ENCODE measurements around the gene CAB39. TPM values are rescaled to one million over a fixed set of nuclear protein-coding genes. Genes with fewer than 3 reads are reported as not detected.

Gene CAB39
- total and polyA plus RNA-seq, 2 donors = 49.2 to 53.2 TPM

DNA sequence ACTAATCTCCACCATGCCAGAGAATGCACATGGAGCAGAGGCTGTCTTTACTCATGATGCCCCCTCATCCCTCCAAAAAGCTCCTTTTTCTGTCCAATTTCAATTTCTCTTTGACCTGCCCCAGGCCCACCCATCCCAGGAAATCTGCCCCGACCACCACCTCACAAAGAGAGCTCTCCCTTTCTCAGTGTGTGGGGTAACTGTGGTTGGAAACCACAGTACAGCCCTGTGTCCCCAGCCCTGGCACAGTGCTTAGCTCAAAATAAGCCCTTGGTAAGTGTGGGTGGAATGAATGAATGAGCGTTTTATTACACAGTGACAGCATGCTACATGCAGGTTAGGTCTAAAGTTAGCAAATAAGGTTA is 43.7 kb upstream of the CAB39 start:
- no peaks in the 10 kb centered on the region for H3K27me3 ChIP-seq (ENCODE audit: control insufficient read depth in 2 of 2, insufficient read depth in 1 of 2, low read length in 1 of 2)
- no peak overlapping the region for H3K4me3 ChIP-seq (ENCODE audit: low read length in 2 of 2)
- H3K36me3 ChIP-seq (ENCODE audit: control insufficient read depth in 2 of 2, insufficient read depth in 2 of 2, low read length in 1 of 2) = no peaks in the 10 kb centered on the region
- no peak overlapping the region for H3K27ac ChIP-seq (ENCODE audit: low read depth in 1 of 2, low read length in 1 of 2)
- WGBS = 46% methylated on average over 2 of the region's 2 CpGs
- no peak for DNase-seq (ENCODE audit: low read depth in 6 of 9, low spot score in 9 of 9)
- no peaks in the 10 kb centered on the region for H3K9me3 ChIP-seq (ENCODE audit: control insufficient read depth in 2 of 2, insufficient read depth in 1 of 2, low read length in 1 of 2)
- peaks cover 23 to 65% of the 10 kb centered on the region in 2 donors for H3K4me1 ChIP-seq (ENCODE audit: control insufficient read depth in 2 of 2, insufficient read depth in 2 of 2, low read length in 2 of 2)

DNA sequence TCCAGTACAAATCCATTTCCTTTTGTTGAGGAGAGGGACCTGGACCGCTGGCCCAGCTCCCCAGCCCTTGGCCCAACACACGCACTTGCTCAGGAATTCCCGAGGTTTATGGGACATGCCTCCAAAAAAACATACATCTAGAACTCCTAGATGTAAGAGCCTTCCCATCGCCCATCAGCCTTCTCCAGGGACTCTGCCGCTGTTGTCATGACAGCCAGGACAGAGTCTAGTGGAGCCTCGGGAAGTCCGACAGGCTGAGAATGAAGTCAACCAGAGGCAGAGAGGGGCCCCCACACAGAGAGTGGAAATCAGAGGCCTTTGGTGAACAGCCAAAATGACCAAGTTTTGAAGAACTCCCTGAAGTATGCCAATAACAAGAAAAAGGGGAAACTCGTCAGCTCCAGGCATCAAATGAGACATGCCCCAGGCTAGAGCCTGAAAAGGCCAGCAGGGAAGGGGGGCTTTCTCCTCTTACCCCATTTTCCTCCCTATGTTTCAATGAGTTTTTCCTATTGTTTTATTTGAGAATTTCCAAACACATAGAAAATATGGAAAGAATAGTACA is 43.2 kb upstream of the CAB39 start:
- H3K27ac ChIP-seq (ENCODE audit: low read depth in 1 of 2, low read length in 1 of 2) = no peak overlapping the region

DNA sequence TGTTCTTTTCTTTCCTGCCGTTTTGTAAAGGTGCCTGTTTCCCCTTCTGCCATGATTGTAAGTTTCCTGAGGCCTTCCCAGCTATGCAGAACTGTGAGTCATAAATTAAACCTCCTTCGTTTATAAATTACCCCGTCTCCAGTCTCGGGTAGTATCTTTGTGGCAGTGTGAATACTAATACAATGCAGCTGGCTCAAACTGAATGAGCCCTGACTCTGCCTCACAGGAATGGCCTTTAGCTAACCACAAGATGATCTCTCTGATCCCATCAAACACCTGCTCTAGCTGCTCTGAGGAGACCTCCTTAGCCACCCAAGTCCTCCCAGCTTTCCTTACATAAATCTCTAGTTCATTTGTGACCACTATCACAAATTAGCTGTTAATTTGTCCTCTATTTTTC is 41.5 kb upstream of the CAB39 start:
- Histone ChIP-seq H3K9me3 (ENCODE audit: control insufficient read depth in 2 of 2, insufficient read depth in 1 of 2, low read length in 1 of 2) (no peaks in the 10 kb centered on the region), H3K36me3 (ENCODE audit: control insufficient read depth in 2 of 2, insufficient read depth in 2 of 2, low read length in 1 of 2) (no peaks in the 10 kb centered on the region), H3K27me3 (ENCODE audit: control insufficient read depth in 2 of 2, insufficient read depth in 1 of 2, low read length in 1 of 2) (no peaks in the 10 kb centered on the region), H3K27ac (ENCODE audit: low read depth in 1 of 2, low read length in 1 of 2) (no peak overlapping the region), H3K4me3 (ENCODE audit: low read length in 2 of 2) (no peak overlapping the region), H3K4me1 (ENCODE audit: control insufficient read depth in 2 of 2, insufficient read depth in 2 of 2, low read length in 2 of 2) (peaks cover 20 to 49% of the 10 kb centered on the region in 2 donors)
- WGBS = 22% methylated on average over 4 of the region's 4 CpGs
- no peak for DNase-seq (ENCODE audit: low read depth in 6 of 9, low spot score in 9 of 9)

More for the DNA sequence above, 43.2 kb upstream of the CAB39 start:
- DNase-seq (ENCODE audit: low read depth in 6 of 9, low spot score in 9 of 9) = no peak
- H3K9me3 ChIP-seq (ENCODE audit: control insufficient read depth in 2 of 2, insufficient read depth in 1 of 2, low read length in 1 of 2) = no peaks in the 10 kb centered on the region
- H3K27me3 ChIP-seq (ENCODE audit: control insufficient read depth in 2 of 2, insufficient read depth in 1 of 2, low read length in 1 of 2) = no peaks in the 10 kb centered on the region
- H3K4me3 ChIP-seq (ENCODE audit: low read length in 2 of 2) = no peak overlapping the region
- peaks cover 23 to 60% of the 10 kb centered on the region in 2 donors for H3K4me1 ChIP-seq (ENCODE audit: control insufficient read depth in 2 of 2, insufficient read depth in 2 of 2, low read length in 2 of 2)
- WGBS = 96% methylated on average over 8 of the region's 8 CpGs
- H3K36me3 ChIP-seq (ENCODE audit: control insufficient read depth in 2 of 2, insufficient read depth in 2 of 2, low read length in 1 of 2) = no peaks in the 10 kb centered on the region

DNA sequence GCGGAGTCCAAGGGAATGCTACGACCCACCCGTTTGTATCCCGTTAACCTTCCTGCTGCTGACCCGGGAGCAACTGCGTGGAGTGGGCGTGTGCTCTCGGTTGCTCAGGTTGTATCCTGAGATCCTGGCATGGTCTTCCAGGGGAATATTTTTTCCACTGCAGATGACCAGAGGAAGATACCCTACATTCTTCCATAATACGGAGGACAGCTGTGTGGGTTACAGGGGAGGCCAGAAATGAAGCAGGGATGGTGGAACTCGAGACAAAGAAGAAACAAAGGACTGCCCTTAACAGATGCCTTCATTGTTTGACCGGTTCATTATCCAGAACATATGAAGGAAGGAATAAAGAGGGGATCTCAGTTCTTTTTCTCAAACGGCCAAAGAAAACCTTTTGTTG is 39.8 kb upstream of the CAB39 start:
- Histone ChIP-seq H3K27ac (ENCODE audit: low read depth in 1 of 2, low read length in 1 of 2) (no peak overlapping the region), H3K4me3 (ENCODE audit: low read length in 2 of 2) (no peak overlapping the region), H3K9me3 (ENCODE audit: control insufficient read depth in 2 of 2, insufficient read depth in 1 of 2, low read length in 1 of 2) (peaks cover 0 to 3% of the 10 kb centered on the region in 2 donors), H3K4me1 (ENCODE audit: control insufficient read depth in 2 of 2, insufficient read depth in 2 of 2, low read length in 2 of 2) (peaks cover 11 to 31% of the 10 kb centered on the region in 2 donors), H3K36me3 (ENCODE audit: control insufficient read depth in 2 of 2, insufficient read depth in 2 of 2, low read length in 1 of 2) (no peaks in the 10 kb centered on the region), H3K27me3 (ENCODE audit: control insufficient read depth in 2 of 2, insufficient read depth in 1 of 2, low read length in 1 of 2) (no peaks in the 10 kb centered on the region)
- WGBS = 97% methylated on average over 12 of the region's 12 CpGs
- no peak for DNase-seq (ENCODE audit: low read depth in 6 of 9, low spot score in 9 of 9)

DNA sequence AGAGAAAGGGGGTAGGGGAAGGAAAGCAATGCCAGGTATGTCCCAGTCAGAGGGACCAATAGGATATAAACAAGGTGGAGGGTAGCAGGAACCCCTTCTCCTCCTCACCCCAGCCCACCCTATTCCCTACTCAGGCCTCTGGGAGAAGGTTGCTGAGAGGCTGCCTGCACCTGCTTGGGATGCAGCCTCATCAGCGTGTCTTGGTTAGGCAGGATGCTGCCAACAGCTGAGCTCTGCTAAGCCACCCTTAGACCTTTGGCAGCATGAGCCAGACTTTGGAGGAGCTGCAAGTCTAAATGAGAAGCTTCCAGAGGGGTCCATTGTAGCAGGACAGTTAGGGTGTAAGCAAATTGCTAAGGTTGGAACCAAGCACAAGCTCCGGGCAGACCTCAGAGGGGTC is 38.2 kb upstream of the CAB39 start:
- no peaks in the 10 kb centered on the region for H3K27me3 ChIP-seq (ENCODE audit: control insufficient read depth in 2 of 2, insufficient read depth in 1 of 2, low read length in 1 of 2)
- 92% methylated on average over 2 of the region's 2 CpGs for WGBS
- no peaks in the 10 kb centered on the region for H3K36me3 ChIP-seq (ENCODE audit: control insufficient read depth in 2 of 2, insufficient read depth in 2 of 2, low read length in 1 of 2)
- H3K9me3 ChIP-seq (ENCODE audit: control insufficient read depth in 2 of 2, insufficient read depth in 1 of 2, low read length in 1 of 2) = peaks cover 0 to 6% of the 10 kb centered on the region in 2 donors
- no peak overlapping the region for H3K4me3 ChIP-seq (ENCODE audit: low read length in 2 of 2)
- no peak for DNase-seq (ENCODE audit: low read depth in 6 of 9, low spot score in 9 of 9)
- peaks cover 7 to 16% of the 10 kb centered on the region in 2 donors for H3K4me1 ChIP-seq (ENCODE audit: control insufficient read depth in 2 of 2, insufficient read depth in 2 of 2, low read length in 2 of 2)
- no peak overlapping the region for H3K27ac ChIP-seq (ENCODE audit: low read depth in 1 of 2, low read length in 1 of 2)

DNA sequence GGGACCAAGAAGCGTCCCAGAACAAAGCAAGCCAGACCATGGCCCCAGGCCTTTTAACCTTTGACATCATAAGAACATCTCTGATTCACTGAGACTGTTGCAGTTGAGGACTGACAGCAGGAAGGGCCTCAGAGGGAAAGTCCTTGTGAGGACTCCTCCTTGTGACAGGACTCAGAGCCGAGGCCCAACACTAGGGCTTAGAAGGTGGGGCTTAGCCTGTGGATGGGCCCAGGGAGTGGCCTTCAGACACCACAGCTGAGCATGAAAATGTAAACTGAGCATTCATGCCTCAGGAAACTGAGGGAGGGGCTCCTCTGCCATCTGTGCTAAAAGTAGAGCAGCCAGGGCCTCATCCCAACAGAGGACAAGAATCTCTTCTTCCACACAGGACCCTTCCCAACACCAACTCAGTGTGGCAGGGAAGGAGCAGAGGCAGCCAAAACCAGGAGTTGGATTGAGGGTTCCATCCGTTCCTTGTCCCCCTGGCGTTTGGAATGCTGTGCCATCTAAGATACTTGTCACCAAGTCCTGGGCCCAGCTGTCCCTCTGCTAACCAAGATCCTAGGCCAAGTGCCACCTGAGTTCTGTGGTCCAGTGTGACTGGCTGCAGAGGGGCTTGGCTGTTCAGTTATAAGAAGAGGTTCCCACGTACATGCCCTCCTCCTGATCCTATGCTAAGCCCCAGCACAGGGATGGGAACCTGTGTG is 37.5 kb upstream of the CAB39 start:
- Histone ChIP-seq H3K27me3 (ENCODE audit: control insufficient read depth in 2 of 2, insufficient read depth in 1 of 2, low read length in 1 of 2) (no peaks in the 10 kb centered on the region), H3K4me1 (ENCODE audit: control insufficient read depth in 2 of 2, insufficient read depth in 2 of 2, low read length in 2 of 2) (peaks cover 7 to 13% of the 10 kb centered on the region in 2 donors), H3K36me3 (ENCODE audit: control insufficient read depth in 2 of 2, insufficient read depth in 2 of 2, low read length in 1 of 2) (no peaks in the 10 kb centered on the region), H3K9me3 (ENCODE audit: control insufficient read depth in 2 of 2, insufficient read depth in 1 of 2, low read length in 1 of 2) (peaks cover 0 to 6% of the 10 kb centered on the region in 2 donors), H3K4me3 (ENCODE audit: low read length in 2 of 2) (no peak overlapping the region), H3K27ac (ENCODE audit: low read depth in 1 of 2, low read length in 1 of 2) (no peak overlapping the region)
- no peak for DNase-seq (ENCODE audit: low read depth in 6 of 9, low spot score in 9 of 9)
- WGBS = 96% methylated on average over 5 of the region's 5 CpGs

DNA sequence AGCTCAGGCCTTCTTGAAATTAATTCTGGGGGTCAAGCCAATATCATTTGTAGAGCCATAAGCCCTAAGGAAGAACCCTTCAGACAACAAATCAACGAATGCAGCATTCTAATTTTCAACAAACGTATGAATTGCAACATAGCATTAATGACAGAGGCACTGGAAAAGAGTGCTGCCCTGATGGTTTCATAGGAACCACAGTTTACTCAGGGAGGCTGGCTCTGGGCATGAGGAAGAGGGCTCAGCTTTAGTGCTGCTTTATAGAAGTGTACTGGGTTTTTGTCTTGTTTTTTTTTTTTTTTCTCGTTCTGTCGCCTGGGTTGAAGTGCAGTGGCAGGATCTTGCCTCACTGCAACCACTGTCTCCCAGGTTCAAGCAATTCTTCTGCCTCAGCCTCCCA is 36.1 kb upstream of the CAB39 start:
- H3K4me3 ChIP-seq (ENCODE audit: low read length in 2 of 2) = no peak overlapping the region
- H3K9me3 ChIP-seq (ENCODE audit: control insufficient read depth in 2 of 2, insufficient read depth in 1 of 2, low read length in 1 of 2) = peaks cover 0 to 6% of the 10 kb centered on the region in 2 donors
- DNase-seq (ENCODE audit: low read depth in 6 of 9, low spot score in 9 of 9) = no peak
- peaks cover under 1 to 4% of the 10 kb centered on the region in 2 donors for H3K4me1 ChIP-seq (ENCODE audit: control insufficient read depth in 2 of 2, insufficient read depth in 2 of 2, low read length in 2 of 2)
- 95% methylated on average over 4 of the region's 4 CpGs for WGBS
- no peaks in the 10 kb centered on the region for H3K36me3 ChIP-seq (ENCODE audit: control insufficient read depth in 2 of 2, insufficient read depth in 2 of 2, low read length in 1 of 2)
- H3K27ac ChIP-seq (ENCODE audit: low read depth in 1 of 2, low read length in 1 of 2) = no peak overlapping the region
- no peaks in the 10 kb centered on the region for H3K27me3 ChIP-seq (ENCODE audit: control insufficient read depth in 2 of 2, insufficient read depth in 1 of 2, low read length in 1 of 2)

DNA sequence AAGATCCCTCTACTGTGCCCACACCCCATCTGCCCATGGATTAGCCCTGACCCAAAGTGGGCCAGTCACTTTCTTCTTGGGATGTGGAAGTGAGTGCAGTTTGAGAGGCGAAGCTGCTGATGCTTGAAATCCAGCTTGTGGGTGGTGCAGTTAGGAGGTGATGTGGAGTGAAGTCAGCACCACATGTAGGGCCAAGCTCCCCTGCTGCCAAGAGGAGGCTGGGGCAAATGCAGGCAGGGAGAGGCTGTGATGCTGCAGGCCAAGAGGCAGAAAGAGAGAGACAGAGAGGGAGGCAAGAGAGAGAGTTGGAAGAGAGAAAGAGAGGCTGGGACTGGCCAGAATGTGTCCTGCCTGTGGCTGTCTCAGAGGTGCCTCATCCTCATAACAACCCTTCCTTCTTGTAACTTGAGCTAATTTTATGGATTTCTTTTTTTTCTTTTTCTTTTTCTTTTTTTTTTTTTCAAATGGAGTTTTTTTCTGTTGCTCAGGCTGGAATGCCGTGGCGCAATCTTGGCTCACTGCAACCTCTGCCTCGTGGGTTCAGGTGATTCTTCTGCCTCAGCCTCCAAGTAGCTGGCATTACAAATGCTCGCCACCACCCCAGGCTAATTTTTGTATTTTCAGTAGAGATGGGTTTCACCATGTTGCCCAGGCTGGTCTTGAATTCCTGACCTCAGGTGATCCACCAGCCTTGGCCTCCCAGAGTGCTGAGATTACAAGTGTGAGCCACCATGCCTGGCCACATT is 35.3 kb upstream of the CAB39 start:
- H3K9me3 ChIP-seq (ENCODE audit: control insufficient read depth in 2 of 2, insufficient read depth in 1 of 2, low read length in 1 of 2) = peaks cover 0 to 6% of the 10 kb centered on the region in 2 donors
- H3K27me3 ChIP-seq (ENCODE audit: control insufficient read depth in 2 of 2, insufficient read depth in 1 of 2, low read length in 1 of 2) = no peaks in the 10 kb centered on the region
- H3K36me3 ChIP-seq (ENCODE audit: control insufficient read depth in 2 of 2, insufficient read depth in 2 of 2, low read length in 1 of 2) = no peaks in the 10 kb centered on the region
- WGBS = 97% methylated on average over 5 of the region's 5 CpGs
- H3K4me3 ChIP-seq (ENCODE audit: low read length in 2 of 2) = no peak overlapping the region
- DNase-seq (ENCODE audit: low read depth in 6 of 9, low spot score in 9 of 9) = no peak
- peaks cover 0 to 4% of the 10 kb centered on the region in 2 donors for H3K4me1 ChIP-seq (ENCODE audit: control insufficient read depth in 2 of 2, insufficient read depth in 2 of 2, low read length in 2 of 2)
- no peak overlapping the region for H3K27ac ChIP-seq (ENCODE audit: low read depth in 1 of 2, low read length in 1 of 2)

DNA sequence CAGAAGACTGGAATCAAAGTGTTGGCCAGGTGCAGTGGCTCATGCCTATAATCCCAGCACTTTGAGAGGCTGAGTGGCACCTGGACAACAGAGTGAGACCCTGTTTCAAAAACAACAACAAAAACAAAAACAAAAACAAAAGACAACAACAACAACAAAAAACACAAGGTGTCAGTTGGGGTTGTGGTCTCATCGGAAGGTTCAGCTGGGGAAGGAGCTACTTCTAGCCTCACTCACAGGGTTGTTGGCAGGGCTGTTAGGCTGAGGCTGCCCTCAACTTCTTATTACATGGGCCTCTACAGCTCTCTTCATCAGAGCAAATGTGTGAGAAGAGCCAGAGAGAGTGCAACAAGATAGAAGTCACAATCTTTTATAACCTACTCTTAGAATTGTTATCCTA is 34.6 kb upstream of the CAB39 start:
- H3K9me3 ChIP-seq (ENCODE audit: control insufficient read depth in 2 of 2, insufficient read depth in 1 of 2, low read length in 1 of 2) = peaks cover 0 to 6% of the 10 kb centered on the region in 2 donors
- peaks cover 0 to 4% of the 10 kb centered on the region in 2 donors for H3K4me1 ChIP-seq (ENCODE audit: control insufficient read depth in 2 of 2, insufficient read depth in 2 of 2, low read length in 2 of 2)
- H3K27ac ChIP-seq (ENCODE audit: low read depth in 1 of 2, low read length in 1 of 2) = no peak overlapping the region
- H3K4me3 ChIP-seq (ENCODE audit: low read length in 2 of 2) = no peak overlapping the region
- no peaks in the 10 kb centered on the region for H3K36me3 ChIP-seq (ENCODE audit: control insufficient read depth in 2 of 2, insufficient read depth in 2 of 2, low read length in 1 of 2)
- no peak for DNase-seq (ENCODE audit: low read depth in 6 of 9, low spot score in 9 of 9)
- no peaks in the 10 kb centered on the region for H3K27me3 ChIP-seq (ENCODE audit: control insufficient read depth in 2 of 2, insufficient read depth in 1 of 2, low read length in 1 of 2)
- WGBS = 100% methylated on average over 1 of the region's 1 CpG

Data from thymus (tissue), 11 donors.